NK-92 treated with Interleukin-12 subunit alpha and Interleukin-12 subunit beta, amount 100 ng/mL, for 24 hours (cell line): Measurements from ENCODE around the gene GPC3.

Experiments used
- DNase-seq: peaks from one replicate; lab custom pipeline; 2025; lab: John Stamatoyannopoulos, UW

The GPC3 gene

GRCh38 chrX:133968109-133968508, 17.3 kb downstream of the GPC3 start:
- no peak for DNase-seq

- no peak for DNase-seq
These were observed 19.2 kb downstream of the GPC3 start for GRCh38 chrX:133966199-133966598.

GRCh38 chrX:133965321-133965720, 20.1 kb downstream of the GPC3 start:
- no peak for DNase-seq

GRCh38 chrX:133961046-133961445, 24.3 kb downstream of the GPC3 start:
- DNase-seq, result no peak

GRCh38 chrX:133959972-133960371, 25.4 kb downstream of the GPC3 start:
- DNase-seq, result no peak

GRCh38 chrX:133958997-133959688, 26.3 kb downstream of the GPC3 start:
- no peak for DNase-seq

- no peak for DNase-seq
These were observed 28.6 kb downstream of the GPC3 start for GRCh38 chrX:133956570-133957340.

GRCh38 chrX:133953785-133954355, 31.5 kb downstream of the GPC3 start:
- DNase-seq, result no peak

- DNase-seq, result no peak
These were observed 32.3 kb downstream of the GPC3 start for GRCh38 chrX:133953078-133953477.

GRCh38 chrX:133951098-133951497, 34.3 kb downstream of the GPC3 start:
- no peak for DNase-seq

GRCh38 chrX:133950214-133950613, 35.2 kb downstream of the GPC3 start:
- DNase-seq, result no peak

GRCh38 chrX:133948895-133949294, 36.5 kb downstream of the GPC3 start:
- DNase-seq, result no peak

GRCh38 chrX:133947996-133948395, 37.4 kb downstream of the GPC3 start:
- DNase-seq, result no peak

- DNase-seq, result no peak
These were observed 38.4 kb downstream of the GPC3 start for GRCh38 chrX:133947022-133947421.

GRCh38 chrX:133943507-133943906, 41.9 kb downstream of the GPC3 start:
- no peak for DNase-seq

- DNase-seq, result no peak
These were observed 45.6 kb downstream of the GPC3 start for GRCh38 chrX:133939655-133940302.

- no peak for DNase-seq
These were observed 46.9 kb downstream of the GPC3 start for GRCh38 chrX:133938530-133938929.

GRCh38 chrX:133937022-133937421, 48.4 kb downstream of the GPC3 start:
- DNase-seq, result no peak

- no peak for DNase-seq
These were observed 50.3 kb downstream of the GPC3 start for GRCh38 chrX:133935076-133935475.

- no peak for DNase-seq
These were observed 52.1 kb downstream of the GPC3 start for GRCh38 chrX:133933316-133933715.

- no peak for DNase-seq
These were observed 55.4 kb downstream of the GPC3 start for GRCh38 chrX:133929836-133930464.

GRCh38 chrX:133928365-133928764, 57.0 kb downstream of the GPC3 start:
- no peak for DNase-seq
